DMS79 (cell line): ENCODE data around the gene KCNG3.
"Not testable (repeated sequence)": the region's sequence is repeated elsewhere in the genome, so short reads cannot be mapped to it uniquely, and the experiment has no call there.

Experiments
- DNase-seq: peaks from one replicate; lab custom pipeline; 2025; lab: John Stamatoyannopoulos, UW

Gene KCNG3

GRCh38 chr2:42429352-42429751, 64.4 kb downstream of the KCNG3 start:
- no peak for DNase-seq

DNA sequence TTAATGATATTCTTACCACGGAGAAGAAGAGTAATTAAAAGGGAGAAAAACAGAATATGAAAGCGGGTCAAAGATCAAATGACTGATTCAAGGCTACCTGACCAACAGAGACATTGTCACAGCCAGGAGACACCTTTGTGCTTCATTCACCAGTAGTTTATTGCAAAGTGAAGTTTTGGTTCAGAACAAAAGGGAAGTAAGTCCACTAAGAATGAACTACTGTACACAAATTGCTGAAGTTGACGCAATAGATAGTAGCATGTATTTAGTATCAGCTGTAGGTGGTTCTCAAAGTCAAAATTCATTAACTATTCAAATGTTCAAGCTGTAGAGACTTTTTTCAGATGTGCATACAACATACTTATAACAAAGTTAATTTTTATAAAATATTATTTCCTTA, 68.1 kb downstream of the KCNG3 start:
- DNase-seq, result no peak

GRCh38 chr2:42424033-42424432, 69.7 kb downstream of the KCNG3 start:
- DNase-seq, result no peak

DNA sequence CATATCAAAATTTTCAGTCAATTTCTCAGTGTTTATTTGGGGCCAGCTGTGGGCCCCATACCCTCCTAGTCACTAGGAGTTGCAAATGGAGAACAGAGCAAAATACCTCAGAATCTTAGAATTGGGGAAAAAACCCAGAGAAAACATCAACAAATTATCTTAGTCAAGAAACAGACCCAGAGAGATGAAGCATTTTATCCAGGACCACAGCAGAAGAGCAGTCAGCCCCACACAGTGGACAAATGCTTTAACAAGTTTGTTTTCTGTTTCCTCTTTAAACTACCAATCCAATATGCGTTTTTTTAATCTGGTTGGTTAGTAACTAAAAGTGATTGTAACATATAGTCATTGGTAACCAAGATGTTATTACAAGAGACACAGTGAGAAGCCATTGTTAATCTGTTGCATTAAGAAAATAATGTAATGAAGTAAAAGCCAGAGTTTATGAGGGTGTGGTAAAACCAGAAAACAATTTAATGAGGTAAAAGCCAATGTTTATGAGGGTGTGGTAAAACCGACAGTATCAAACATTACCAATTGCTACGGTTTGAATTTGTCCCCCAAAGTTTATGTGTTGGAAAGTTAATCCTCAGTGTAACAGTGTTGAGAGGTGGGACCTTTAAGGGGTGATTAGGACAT, 72.1 kb downstream of the KCNG3 start:
- no peak for DNase-seq

DNA sequence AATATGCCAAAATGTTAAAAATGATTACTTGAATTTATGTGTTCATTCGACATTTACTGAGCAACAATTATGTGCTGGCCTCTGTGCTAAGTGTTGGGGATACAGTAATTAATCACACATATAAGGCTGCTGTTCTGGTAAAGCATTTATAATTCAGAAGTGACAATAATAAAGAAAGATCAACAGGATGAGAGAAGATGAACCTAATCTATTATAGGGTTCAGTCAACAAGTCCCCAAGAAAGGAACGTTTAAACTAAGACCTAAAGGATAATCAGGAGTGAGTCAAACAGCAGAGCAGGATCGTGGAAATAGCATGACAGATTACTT, 72.7 kb downstream of the KCNG3 start:
- DNase-seq, result no peak

DNA sequence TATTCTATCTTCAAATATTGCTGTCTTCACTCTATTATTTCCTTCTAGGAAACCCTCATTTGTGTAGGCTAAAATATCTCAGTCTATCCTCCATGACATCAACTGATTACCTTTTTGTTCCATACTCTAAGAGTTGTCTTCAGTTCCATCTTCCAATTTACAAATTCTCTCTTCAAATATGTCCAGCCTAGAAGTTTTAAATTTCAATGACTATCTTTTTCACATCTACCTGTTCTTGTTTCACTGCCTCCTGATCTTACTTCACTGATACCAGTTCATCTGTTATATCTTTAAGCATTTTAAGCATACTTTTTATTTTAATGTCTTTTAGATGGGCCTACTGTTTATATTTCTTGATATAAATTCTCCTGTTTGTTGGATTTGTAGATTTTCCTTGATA, 79.1 kb downstream of the KCNG3 start:
- no peak for DNase-seq

DNA sequence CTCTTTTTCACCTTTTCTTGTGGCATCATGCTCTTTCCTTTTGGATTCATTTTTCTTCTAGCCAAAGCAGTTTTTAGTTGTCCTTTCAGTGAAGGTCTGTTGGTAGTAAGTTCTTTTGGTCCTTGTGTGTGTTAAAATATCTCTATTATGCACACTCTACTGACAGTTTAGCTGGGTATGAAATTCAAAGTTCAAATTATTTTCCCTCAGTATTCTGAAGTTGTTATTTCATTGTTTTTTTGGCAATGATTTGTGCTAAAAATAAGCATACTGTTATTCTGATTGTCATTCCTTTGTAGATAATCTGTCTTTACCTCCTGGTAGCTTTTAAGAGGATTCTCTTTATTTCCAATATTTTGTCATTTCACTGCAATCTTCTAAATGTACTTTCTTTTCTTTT, 79.6 kb downstream of the KCNG3 start:
- DNase-seq, result no peak

DNA sequence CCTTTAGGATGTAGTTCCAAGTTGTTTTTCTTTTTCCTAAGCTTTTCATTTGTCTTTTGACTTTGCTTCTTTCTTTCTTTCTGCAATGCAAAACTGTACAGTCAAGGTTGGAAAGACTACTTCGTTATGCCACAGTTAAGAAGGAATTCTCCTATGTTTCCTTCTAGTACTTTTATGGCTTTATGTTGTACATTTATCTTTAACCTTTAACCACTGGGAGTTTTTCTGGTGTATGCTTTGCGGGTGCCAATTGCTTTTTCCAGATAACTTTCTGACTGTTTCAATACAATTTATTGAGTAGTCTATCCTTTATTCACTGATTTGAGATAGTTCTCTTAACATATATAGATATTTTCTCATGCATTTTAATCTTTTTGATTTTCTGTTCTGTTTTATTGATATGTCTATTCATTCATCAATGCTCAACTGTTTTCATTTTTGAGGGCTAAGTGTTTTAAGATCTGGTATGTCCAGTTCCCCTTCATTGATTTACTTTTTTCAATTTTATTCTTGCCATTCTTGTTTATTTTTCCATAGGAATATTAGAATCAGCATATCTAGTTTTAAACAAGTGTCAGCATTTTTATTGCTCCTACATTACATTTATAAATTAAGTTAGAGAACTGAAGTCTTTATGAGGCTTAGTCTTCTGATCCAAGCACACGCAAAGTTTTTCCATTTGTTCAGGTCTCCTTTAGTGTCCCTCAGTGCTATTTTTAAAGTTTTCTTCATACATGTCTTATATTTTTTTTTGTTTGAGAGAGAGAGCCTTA, 82.9 kb downstream of the KCNG3 start:
- no peak for DNase-seq

- no peak for DNase-seq
Observed at GRCh38 chr2:42408009-42408408, 85.8 kb downstream of the KCNG3 start.

- DNase-seq, result no peak
Observed at GRCh38 chr2:42407476-42407875, 86.3 kb downstream of the KCNG3 start.

DNA sequence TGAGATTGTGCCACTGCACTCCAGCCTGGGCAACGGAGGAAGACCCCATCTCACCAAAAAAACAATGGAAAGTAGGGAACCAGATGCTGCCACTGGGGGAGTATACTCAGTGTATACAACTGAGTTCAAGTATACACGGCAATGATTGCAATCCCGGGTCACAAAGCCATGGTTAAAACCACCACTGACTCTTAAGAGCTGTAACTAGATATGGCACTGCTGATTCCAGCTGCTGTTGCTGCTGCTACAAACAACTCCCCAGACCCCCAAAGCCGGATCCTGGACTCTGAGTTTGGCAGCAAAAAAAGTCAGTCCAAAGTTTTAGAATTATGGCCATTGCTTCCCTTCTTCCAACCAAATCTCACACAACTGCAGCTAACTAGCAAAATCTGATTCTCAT, 89.1 kb downstream of the KCNG3 start:
- no peak for DNase-seq

DNA sequence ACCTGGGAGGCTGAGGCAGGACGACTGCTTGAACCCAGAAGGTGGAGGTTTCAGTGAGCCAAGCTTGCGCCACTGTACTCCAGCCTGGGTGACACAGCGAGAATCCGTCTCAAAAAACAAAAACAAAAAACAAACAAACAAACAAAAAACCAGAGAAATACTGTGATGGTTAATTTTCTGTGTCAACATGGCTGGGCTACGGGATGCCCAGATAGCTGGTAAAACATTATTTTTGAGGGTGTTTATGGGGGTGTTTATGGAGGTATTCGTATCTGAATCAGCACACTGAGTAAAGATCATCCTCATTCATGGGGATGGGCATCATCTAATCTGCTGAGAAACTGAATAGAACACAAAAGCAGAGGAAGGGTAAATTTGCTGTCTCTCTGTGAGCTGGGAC, 92.0 kb downstream of the KCNG3 start:
- DNase-seq, result no peak

GRCh38 chr2:42398052-42398451, 95.7 kb downstream of the KCNG3 start:
- not testable (repeated sequence) for DNase-seq

DNA sequence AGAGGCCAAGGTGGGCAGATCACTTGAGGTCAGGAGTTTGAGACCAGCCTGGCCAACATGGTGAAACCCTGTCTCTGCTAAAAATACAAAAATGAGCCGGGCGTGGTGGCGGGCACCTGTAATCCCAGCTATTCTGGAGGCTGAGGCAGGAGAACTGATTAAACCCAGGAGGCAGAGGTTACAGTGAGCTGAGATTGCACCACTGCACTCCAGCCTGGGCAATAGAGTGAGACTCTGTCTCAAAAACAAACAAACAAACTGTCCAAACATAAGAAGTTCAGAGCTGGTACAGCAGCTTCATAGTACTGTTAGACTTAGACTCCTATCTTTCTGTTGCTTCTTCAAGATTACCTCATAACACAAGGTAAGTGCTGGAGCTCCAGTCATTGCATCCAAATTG, 100.5 kb downstream of the KCNG3 start:
- DNase-seq, result not testable (repeated sequence)

- DNase-seq, result no peak
Observed at GRCh38 chr2:42392191-42392590, 101.6 kb downstream of the KCNG3 start.
